NCI-H1105 treated with DMSO at 0.1 percent for 48 hours (cell line): ENCODE results near the gene USP17L15.
"Not testable (repeated sequence)": the region's sequence is repeated elsewhere in the genome, so short reads cannot be mapped to it uniquely, and the experiment has no call there.

Experiments used
- DNase-seq: peaks from one replicate; lab custom pipeline; 2025; lab: John Stamatoyannopoulos, UW

USP17L15 gene

DNA sequence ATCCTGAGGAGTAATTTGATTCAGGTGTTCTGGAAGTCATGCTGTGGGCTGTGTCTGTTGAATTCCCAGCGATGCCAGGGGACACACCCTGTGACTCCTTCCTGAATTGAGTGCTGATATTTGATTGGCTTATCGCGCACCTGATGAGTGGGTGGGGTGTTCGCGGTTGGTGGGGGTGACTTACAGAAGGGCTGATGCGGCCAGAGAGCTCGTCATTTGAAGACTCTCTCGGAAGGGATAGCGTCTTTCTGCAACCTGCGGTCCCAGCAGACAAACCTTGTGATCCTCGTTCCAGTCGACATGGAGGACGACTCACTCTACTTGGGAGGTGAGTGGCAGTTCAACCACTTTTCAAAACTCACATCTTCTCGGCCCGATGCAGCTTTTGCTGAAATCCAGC lies at the start of gene USP17L15:
USP17L15 (plus strand) TSS at position 301 of the 400 bp plus-strand sequence; CDS start at position 301, 0 bp downstream.
- DNase-seq: not testable (repeated sequence)

GRCh38 chr4:9210357-9210756 lies 23.8 kb upstream of the USP17L15 start, which contains the start of gene USP17L10:
Gene USP17L10 (plus strand): TSS chr4:9210657. CDS start chr4:9210657, 0 bp downstream.
- DNase-seq: not testable (repeated sequence)

DNA sequence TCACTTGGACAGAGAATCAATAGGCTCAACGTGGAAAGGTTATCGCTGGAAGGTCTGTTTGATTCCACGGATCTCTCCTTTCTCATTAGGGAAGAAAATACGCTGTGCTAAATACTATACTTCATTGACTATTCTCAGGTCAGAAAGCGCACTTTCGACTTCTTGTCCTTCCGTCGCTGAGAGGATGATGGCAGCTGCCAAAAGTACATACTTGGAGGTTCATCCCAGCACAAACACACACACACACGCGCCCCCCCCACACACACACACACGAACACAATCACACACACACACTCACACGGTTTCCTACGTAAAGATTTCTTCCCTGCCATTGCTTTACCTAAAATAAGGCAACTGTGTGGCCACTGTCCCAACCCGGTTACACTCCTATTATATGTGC lies 19.5 kb upstream of the USP17L15 start:
- DNase-seq: not testable (repeated sequence)

- DNase-seq: not testable (repeated sequence)
Observed at GRCh38 chr4:9215105-9215504, 19.1 kb upstream of the USP17L15 start, which contains the start of gene USP17L11. Gene USP17L11 (plus strand): TSS chr4:9215405. CDS start chr4:9215405, 0 bp downstream.

DNA sequence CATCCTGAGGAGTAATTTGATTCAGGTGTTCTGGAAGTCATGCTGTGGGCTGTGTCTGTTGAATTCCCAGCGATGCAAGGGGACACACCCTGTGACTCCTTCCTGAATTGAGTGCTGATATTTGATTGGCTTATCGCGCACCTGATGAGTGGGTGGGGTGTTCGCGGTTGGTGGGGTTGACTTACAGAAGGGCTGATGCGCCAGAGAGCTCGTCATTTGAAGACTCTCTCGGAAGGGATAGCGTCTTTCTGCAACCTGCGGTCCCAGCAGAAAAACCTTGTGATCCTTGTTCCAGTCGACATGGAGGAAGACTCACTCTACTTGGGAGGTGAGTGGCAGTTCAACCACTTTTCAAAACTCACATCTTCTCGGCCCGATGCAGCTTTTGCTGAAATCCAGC lies 14.3 kb upstream of the USP17L15 start, which contains the start of gene USP17L12:
USP17L12 (plus strand) TSS at position 301 of the 400 bp plus-strand sequence; CDS start at position 301, 0 bp downstream.
- DNase-seq: not testable (repeated sequence)

- DNase-seq: not testable (repeated sequence)
Observed at GRCh38 chr4:9224596-9224995, 9.6 kb upstream of the USP17L15 start, which contains the start of gene USP17L13. Gene USP17L13 (plus strand): TSS chr4:9224896. CDS start chr4:9224896, 0 bp downstream.

GRCh38 chr4:9230249-9230648 lies 3.9 kb upstream of the USP17L15 start:
- DNase-seq: not testable (repeated sequence)

GRCh38 chr4:9238461-9238860 lies 4.3 kb downstream of the USP17L15 start:
- DNase-seq: not testable (repeated sequence)

DNA sequence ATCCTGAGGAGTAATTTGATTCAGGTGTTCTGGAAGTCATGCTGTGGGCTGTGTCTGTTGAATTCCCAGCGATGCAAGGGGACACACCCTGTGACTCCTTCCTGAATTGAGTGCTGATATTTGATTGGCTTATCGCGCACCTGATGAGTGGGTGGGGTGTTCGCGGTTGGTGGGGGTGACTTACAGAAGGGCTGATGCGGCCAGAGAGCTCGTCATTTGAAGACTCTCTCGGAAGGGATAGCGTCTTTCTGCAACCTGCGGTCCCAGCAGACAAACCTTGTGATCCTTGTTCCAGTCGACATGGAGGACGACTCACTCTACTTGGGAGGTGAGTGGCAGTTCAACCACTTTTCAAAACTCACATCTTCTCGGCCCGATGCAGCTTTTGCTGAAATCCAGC lies 9.4 kb downstream of the USP17L15 start, which contains the start of gene USP17L17:
USP17L17 (plus strand) TSS at position 301 of the 400 bp plus-strand sequence; CDS start at position 301, 0 bp downstream.
- not testable (repeated sequence) for DNase-seq

- DNase-seq: not testable (repeated sequence)
Observed at GRCh38 chr4:9247953-9248680, 13.9 kb downstream of the USP17L15 start, which contains the start of gene USP17L18. Gene USP17L18 (plus strand): TSS chr4:9248630. CDS start chr4:9248630, 0 bp downstream.

GRCh38 chr4:9253078-9253477 lies 18.9 kb downstream of the USP17L15 start, which contains the start of gene USP17L19:
Gene USP17L19 (plus strand): TSS chr4:9253378. CDS start chr4:9253378, 0 bp downstream.
- not testable (repeated sequence) for DNase-seq

- not testable (repeated sequence) for DNase-seq
Observed at GRCh38 chr4:9257824-9258223, 23.6 kb downstream of the USP17L15 start, which contains the start of gene USP17L20. Gene USP17L20 (plus strand): TSS chr4:9258124. CDS start chr4:9258124, 0 bp downstream.

- not testable (repeated sequence) for DNase-seq
Observed at GRCh38 chr4:9262572-9262971, 28.4 kb downstream of the USP17L15 start, which contains the start of gene USP17L21. Gene USP17L21 (plus strand): TSS chr4:9262872. CDS start chr4:9262872, 0 bp downstream.

DNA sequence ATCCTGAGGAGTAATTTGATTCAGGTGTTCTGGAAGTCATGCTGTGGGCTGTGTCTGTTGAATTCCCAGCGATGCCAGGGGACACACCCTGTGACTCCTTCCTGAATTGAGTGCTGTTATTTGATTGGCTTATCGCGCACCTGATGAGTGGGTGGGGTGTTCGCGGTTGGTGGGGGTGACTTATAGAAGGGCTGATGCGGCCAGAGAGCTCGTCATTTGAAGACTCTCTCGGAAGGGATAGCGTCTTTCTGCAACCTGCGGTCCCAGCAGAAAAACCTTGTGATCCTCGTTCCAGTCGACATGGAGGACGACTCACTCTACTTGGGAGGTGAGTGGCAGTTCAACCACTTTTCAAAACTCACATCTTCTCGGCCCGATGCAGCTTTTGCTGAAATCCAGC lies 33.1 kb downstream of the USP17L15 start, which contains the start of gene USP17L22:
USP17L22 (plus strand) TSS at position 301 of the 400 bp plus-strand sequence; CDS start at position 301, 0 bp downstream.
- DNase-seq: not testable (repeated sequence)

DNA sequence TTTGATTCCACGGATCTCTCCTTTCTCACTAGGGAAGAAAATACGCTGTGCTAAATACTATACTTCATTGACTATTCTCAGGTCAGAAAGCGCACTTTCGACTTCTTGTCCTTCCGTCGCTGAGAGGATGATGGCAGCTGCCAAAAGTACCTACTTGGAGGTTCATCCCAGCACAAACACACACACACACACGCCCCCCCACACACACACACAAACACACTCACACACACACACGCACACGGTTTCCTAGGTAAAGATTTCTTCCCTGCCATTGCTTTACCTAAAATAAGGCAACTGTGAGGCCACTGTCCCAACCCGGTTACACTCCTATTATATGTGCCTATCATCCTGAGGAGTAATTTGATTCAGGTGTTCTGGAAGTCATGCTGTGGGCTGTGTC lies 37.5 kb downstream of the USP17L15 start:
- not testable (repeated sequence) for DNase-seq
